Prostate gland (tissue), 2 donors: Measurements from ENCODE around the gene PLA2G4E.

Experiments used
- CTCF ChIP-seq, 4 experiments: fragments of 200-600 bp in 2 of 4; fragments of 450-650 bp in 2 of 4; sonication (generic) in 2 of 4; IDR thresholded peaks; 1 replicate in 3 of 4; 2 replicates in 1 of 4; pipeline ENCODE4 v1.5.1; 2016 to 2019; ENCODE audit warnings: antibody characterized with exemption in 4 of 4, mild to moderate bottlenecking in 2 of 4, moderate library complexity in 2 of 4
- POLR2A ChIP-seq: fragments of 450-650 bp; IDR thresholded peaks from one replicate; pipeline ENCODE4 v1.6.1; 2016; ENCODE audit warnings: antibody characterized with exemption, mild to moderate bottlenecking
- POLR2AphosphoS5 ChIP-seq: sonication (generic); formaldehyde crosslinking; IDR thresholded peaks from one replicate; pipeline ENCODE4 v1.6.1; 2017; ENCODE audit warnings: antibody characterized with exemption

GRCh38 chr15:41961595-41962202, 59.1 kb downstream of the PLA2G4E start:
- TF ChIP-seq CTCF (IDR thresholded peaks at IDR 0.05) (no peak), POLR2A (no peak), POLR2AphosphoS5 (no peak)
